ENCODE data around the gene SMG1. TPM values are rescaled to one million over a fixed set of nuclear protein-coding genes. Genes with fewer than 3 reads are reported as not detected.
A peak's percentile ranks its signal among the peaks of the same experiment; 100 is the strongest.

Gene SMG1
- total and polyA plus RNA-seq, 2 of the 13 experiments (the other 11 are each of a cell fraction or from before 2014, with no cell fraction given) = 48.7 to 53.7 TPM

DNA sequence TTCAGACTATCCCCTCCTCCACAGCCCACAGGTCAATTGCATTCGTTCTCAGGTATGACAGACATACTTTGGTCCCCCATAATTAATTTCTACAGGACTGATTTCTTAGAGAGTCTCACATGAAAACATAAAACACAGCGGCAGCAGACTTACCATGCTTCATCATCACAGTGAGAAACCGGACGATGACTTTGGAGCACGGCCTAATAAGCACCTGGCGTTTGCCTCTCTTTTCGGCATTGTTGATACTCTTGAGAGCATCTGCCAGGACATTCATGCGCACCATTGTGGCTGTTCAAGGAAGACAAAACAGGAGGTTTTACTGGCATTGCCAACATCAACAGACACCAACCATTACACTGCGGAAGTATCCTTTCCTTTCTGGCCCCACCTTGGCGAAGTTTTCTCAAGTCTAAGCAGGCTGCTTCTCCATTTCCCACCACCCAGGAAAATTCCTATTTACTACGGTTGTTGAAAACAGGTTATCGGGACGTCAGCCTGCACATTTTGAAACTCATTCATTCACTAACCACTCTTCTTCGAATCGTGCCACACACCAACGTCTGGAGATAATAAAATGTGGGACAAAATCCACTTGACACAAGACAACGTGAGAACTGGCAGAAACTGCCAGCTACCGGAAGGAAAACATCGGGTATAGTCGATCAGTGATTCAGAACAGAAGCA is 137.2 kb downstream of the SMG1 start (continued):
- no peak for TF ChIP-seq ARID4A (CRISPR knock-in tag; IDR thresholded peaks at IDR 0.05; ENCODE audit: borderline replicate concordance)
- no peak for TF ChIP-seq CAMTA2 (CRISPR knock-in tag; IDR thresholded peaks at IDR 0.05; ENCODE audit: borderline replicate concordance)
- TF ChIP-seq, protein P1, sequence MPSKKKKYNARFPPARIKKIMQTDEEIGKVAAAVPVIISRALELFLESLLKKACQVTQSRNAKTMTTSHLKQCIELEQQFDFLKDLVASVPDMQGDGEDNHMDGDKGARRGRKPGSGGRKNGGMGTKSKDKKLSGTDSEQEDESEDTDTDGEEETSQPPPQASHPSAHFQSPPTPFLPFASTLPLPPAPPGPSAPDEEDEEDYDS (CRISPR knock-in tag; IDR thresholded peaks at IDR 0.05) = no peak
- TF ChIP-seq, protein P2, sequence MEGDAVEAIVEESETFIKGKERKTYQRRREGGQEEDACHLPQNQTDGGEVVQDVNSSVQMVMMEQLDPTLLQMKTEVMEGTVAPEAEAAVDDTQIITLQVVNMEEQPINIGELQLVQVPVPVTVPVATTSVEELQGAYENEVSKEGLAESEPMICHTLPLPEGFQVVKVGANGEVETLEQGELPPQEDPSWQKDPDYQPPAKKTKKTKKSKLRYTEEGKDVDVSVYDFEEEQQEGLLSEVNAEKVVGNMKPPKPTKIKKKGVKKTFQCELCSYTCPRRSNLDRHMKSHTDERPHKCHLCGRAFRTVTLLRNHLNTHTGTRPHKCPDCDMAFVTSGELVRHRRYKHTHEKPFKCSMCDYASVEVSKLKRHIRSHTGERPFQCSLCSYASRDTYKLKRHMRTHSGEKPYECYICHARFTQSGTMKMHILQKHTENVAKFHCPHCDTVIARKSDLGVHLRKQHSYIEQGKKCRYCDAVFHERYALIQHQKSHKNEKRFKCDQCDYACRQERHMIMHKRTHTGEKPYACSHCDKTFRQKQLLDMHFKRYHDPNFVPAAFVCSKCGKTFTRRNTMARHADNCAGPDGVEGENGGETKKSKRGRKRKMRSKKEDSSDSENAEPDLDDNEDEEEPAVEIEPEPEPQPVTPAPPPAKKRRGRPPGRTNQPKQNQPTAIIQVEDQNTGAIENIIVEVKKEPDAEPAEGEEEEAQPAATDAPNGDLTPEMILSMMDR (CRISPR knock-in tag; IDR thresholded peaks at IDR 0.05) = no peak
- TF ChIP-seq ZIK1 (CRISPR knock-in tag; IDR thresholded peaks at IDR 0.05; ENCODE audit: borderline replicate concordance, low read depth) = no peak
- TF ChIP-seq ZNF746 (CRISPR knock-in tag; IDR thresholded peaks at IDR 0.05) = no peak
- no peak for TF ChIP-seq ZNF335 (CRISPR knock-in tag; IDR thresholded peaks at IDR 0.05)
- no peak for TF ChIP-seq MAFK (conservative IDR thresholded peaks at IDR 0.05 in 1 of 2, IDR thresholded peaks at IDR 0.05 in 1 of 2; ENCODE audit: low read length in 2 of 2)
- TF ChIP-seq THYN1 (CRISPR knock-in tag; IDR thresholded peaks at IDR 0.05; ENCODE audit: borderline replicate concordance, low read depth) = peak; percentile 93; the same call in 1 of the 2 replicates
- no peak for TF ChIP-seq PCBP2 (optimal IDR thresholded peaks at IDR 0.05; ENCODE audit: low read depth, low read length, poor library complexity, severe bottlenecking)
- no peak for TF ChIP-seq ZBTB21 (CRISPR knock-in tag; IDR thresholded peaks at IDR 0.05)
- TF ChIP-seq IKZF1 (IDR thresholded peaks at IDR 0.05) = no peak
- no peak; the same call in 1 of the 2 replicates for TF ChIP-seq KDM4B (CRISPR knock-in tag; IDR thresholded peaks at IDR 0.05)
- no peak for TF ChIP-seq ZNF281 (CRISPR knock-in tag; IDR thresholded peaks at IDR 0.05; ENCODE audit: borderline replicate concordance)
- no peak for TF ChIP-seq ESRRA (CRISPR knock-in tag; IDR thresholded peaks at IDR 0.05; ENCODE audit: low read depth)
- TF ChIP-seq KDM6A (CRISPR knock-in tag; IDR thresholded peaks at IDR 0.05; ENCODE audit: low read depth) = no peak
- no peak for TF ChIP-seq BRCA1 (CRISPR knock-in tag; IDR thresholded peaks at IDR 0.05)
- TF ChIP-seq ZSCAN20 (CRISPR knock-in tag; IDR thresholded peaks at IDR 0.05; ENCODE audit: borderline replicate concordance) = no peak
- TF ChIP-seq ZNF354B (CRISPR knock-in tag; IDR thresholded peaks at IDR 0.05) = 0 out of 2 replicates have a peak, but pooled peaks have one; percentile 65
- no peak; the same call in 1 of the 2 replicates for TF ChIP-seq ZNF816 (CRISPR knock-in tag; IDR thresholded peaks at IDR 0.05; ENCODE audit: borderline replicate concordance)
- TF ChIP-seq TAF1 (CRISPR knock-in tag; IDR thresholded peaks at IDR 0.05) = no peak
